OCI-LY7 (cell line): Measurements from ENCODE around the gene PRKD1. TPM values are rescaled to one million over a fixed set of nuclear protein-coding genes. Genes with fewer than 3 reads are reported as not detected.

ENCODE experiments used
- BruUV-seq: library from RNA; stranded (reverse); fragments of 400-500 nt; replicated peaks from 2 replicates; lab custom pipeline; 2021; lab: Mats Ljungman, UMichigan
- CTCF ChIA-PET: fragments of 300-600 bp; sonication (Branson Sonifier 250); formaldehyde crosslinking; loops from one replicate; lab custom pipeline; 2022; ENCODE audit warnings: antibody characterized with exemption; ENCODE audit not compliant: unreplicated experiment; lab: Charles Lee
- POLR2A ChIA-PET: fragments of 300-600 bp; sonication (Branson Sonifier 250); formaldehyde crosslinking; loops from one replicate; lab custom pipeline; 2022; ENCODE audit warnings: antibody characterized with exemption; lab: Charles Lee
- DNase-seq: peaks from one replicate; pipeline ENCODE4 v3.0.0-alpha.2; 2015; ENCODE audit warnings: low spot score
- H2AFZ ChIP-seq: fragments of 200-600 bp; sonication (generic), shearing (Covaris generic); 2 replicates; pipeline ENCODE4 v1.6.1; 2014; ENCODE audit warnings: mild to moderate bottlenecking, antibody characterized with exemption, low read length, moderate library complexity
- H3K27ac ChIP-seq: fragments of 200-600 bp; sonication (generic); 2 replicates; pipeline ENCODE4 v1.5.1; 2014; ENCODE audit warnings: mixed run types, low read depth, mild to moderate bottlenecking, moderate library complexity, low read length, inconsistent platforms; ENCODE audit not compliant: poor library complexity, severe bottlenecking
- H3K36me3 ChIP-seq: fragments of 200-600 bp; sonication (generic); 2 replicates; pipeline ENCODE4 v1.6.1; 2014; ENCODE audit warnings: mild to moderate bottlenecking, antibody characterized with exemption, low read length, moderate library complexity, mixed read lengths; ENCODE audit not compliant: insufficient read depth
- H3K4me1 ChIP-seq: fragments of 200-600 bp; sonication (generic); 2 replicates; pipeline ENCODE4 v1.5.1; 2014; ENCODE audit warnings: mild to moderate bottlenecking, low read length; ENCODE audit not compliant: insufficient read depth, poor library complexity, severe bottlenecking
- H3K4me2 ChIP-seq: fragments of 200-600 bp; sonication (generic); 2 replicates; pipeline ENCODE4 v1.6.1; 2014; ENCODE audit warnings: mild to moderate bottlenecking, low read length
- H3K4me3 ChIP-seq: fragments of 200-600 bp; sonication (generic); 2 replicates; pipeline ENCODE4 v1.5.1; 2014; ENCODE audit warnings: mild to moderate bottlenecking, low read depth, low read length; ENCODE audit not compliant: poor library complexity, severe bottlenecking
- H3K79me2 ChIP-seq: fragments of 200-600 bp; sonication (generic); 2 replicates; pipeline ENCODE4 v1.6.1; 2016; ENCODE audit warnings: low read depth, mild to moderate bottlenecking, low read length, moderate library complexity, mixed read lengths; ENCODE audit not compliant: insufficient read depth
- H3K9me2 ChIP-seq: fragments of 200-600 bp; sonication (generic); 2 replicates; pipeline ENCODE4 v1.6.1; 2016; ENCODE audit warnings: mild to moderate bottlenecking, low read length, mixed read lengths; ENCODE audit not compliant: insufficient read depth
- H3K9me3 ChIP-seq: fragments of 200-600 bp; sonication (generic); 2 replicates; pipeline ENCODE4 v1.6.1; 2014; ENCODE audit warnings: mild to moderate bottlenecking, mixed run types, low read length, mixed read lengths
- H4K20me1 ChIP-seq: fragments of 200-600 bp; sonication (generic); 2 replicates; pipeline ENCODE4 v1.6.1; 2014; ENCODE audit warnings: mild to moderate bottlenecking, antibody characterized with exemption, low read length, moderate library complexity, mixed read lengths; ENCODE audit not compliant: insufficient read depth
- CTCF ChIP-seq: fragments of 200-600 bp; sonication (generic); conservative IDR thresholded peaks from 2 replicates; pipeline ENCODE4 v1.5.1; 2014; ENCODE audit warnings: mild to moderate bottlenecking, antibody characterized with exemption, low read length, moderate library complexity, mixed read lengths
- EZH2phosphoT487 ChIP-seq: fragments of 200-600 bp; sonication (generic); IDR thresholded peaks from 2 replicates; pipeline ENCODE4 v1.6.1; 2018; ENCODE audit warnings: low read depth, borderline replicate concordance, mild to moderate bottlenecking, mixed run types, antibody characterized with exemption, low read length, moderate library complexity, mixed read lengths
- intact Hi-C: fragments of 100-400 bp; cut with micrococcal nuclease; formaldehyde crosslinking; loops from one replicate; pipeline ENCODE4 v1.10.0; 2022; ENCODE audit not compliant: unreplicated experiment
- total RNA-seq, 2 experiments: library from RNA; depleted of rRNA in 1 of 2; stranded (reverse); fragments of >200 nt in 1 of 2; shearing (Covaris generic) in 1 of 2; gene quantifications; 2 replicates each; pipeline ENCODE4 v1.2.3, GENCODE V29; 2014 to 2022

The PRKD1 gene
- total RNA-seq, 2 experiments from 2014 or later = not detected

- Histone ChIP-seq H3K79me2 (no peaks in the 10 kb centered on the region), H3K4me2 (no peak overlapping the region), H3K4me3 (no peak overlapping the region), H3K9me3 (0 out of 2 replicates have a peak, but pooled peaks cover 6% of the 10 kb centered on the region), H4K20me1 (no peaks in the 10 kb centered on the region), H2AFZ (no peak overlapping the region), H3K27ac (no peak overlapping the region), H3K4me1 (no peaks in the 10 kb centered on the region), H3K36me3 (no peaks in the 10 kb centered on the region), H3K9me2 (no peaks in the 10 kb centered on the region)
- POLR2A ChIA-PET = interaction anchor here (0.6 kb wide), 2 partner anchors 290 to 1867 kb away, joined by 3 to 5 read pairs; no protein-coding TSS in a partner anchor
- no peak for DNase-seq
- CTCF ChIA-PET = no interaction called here
- intact Hi-C loops = no loop called here
- BruUV-seq = no TSS peak
- no peak for TF ChIP-seq EZH2phosphoT487
- TF ChIP-seq CTCF = no peak
Observed at GRCh38 chr14:29853272-29853671, 74.4 kb downstream of the PRKD1 start.

GRCh38 chr14:29851397-29851796 is 76.2 kb downstream of the PRKD1 start:
- H3K79me2 ChIP-seq = no peaks in the 10 kb centered on the region
- BruUV-seq = no TSS peak

GRCh38 chr14:29847056-29847380 is 80.6 kb downstream of the PRKD1 start:
- TF ChIP-seq CTCF (no peak), EZH2phosphoT487 (no peak)
- no peak overlapping the region for H2AFZ ChIP-seq
- H3K27ac ChIP-seq = no peak overlapping the region
- no peaks in the 10 kb centered on the region for H3K4me1 ChIP-seq
- H3K9me2 ChIP-seq = no peaks in the 10 kb centered on the region
- no peaks in the 10 kb centered on the region for H4K20me1 ChIP-seq
- intact Hi-C loops = no loop called here
- ChIA-PET POLR2A (interaction anchor here (0.5 kb wide), 1 partner anchor 1534 kb away, joined by 3 read pairs; no protein-coding TSS in a partner anchor), CTCF (no interaction called here)
- no peak for DNase-seq
- no peak overlapping the region for H3K4me3 ChIP-seq
- H3K4me2 ChIP-seq = no peak overlapping the region
- H3K79me2 ChIP-seq = no peaks in the 10 kb centered on the region
- no TSS peak for BruUV-seq
- H3K9me3 ChIP-seq = 0 out of 2 replicates have a peak, but pooled peaks cover 6% of the 10 kb centered on the region
- no peaks in the 10 kb centered on the region for H3K36me3 ChIP-seq

More at GRCh38 chr14:29851397-29851796, 76.2 kb downstream of the PRKD1 start:
- POLR2A ChIA-PET = no interaction called here
- Histone ChIP-seq H3K9me3 (0 out of 2 replicates have a peak, but pooled peaks cover 6% of the 10 kb centered on the region), H3K27ac (no peak overlapping the region), H3K36me3 (no peaks in the 10 kb centered on the region), H3K4me2 (no peak overlapping the region), H3K4me3 (no peak overlapping the region), H4K20me1 (no peaks in the 10 kb centered on the region), H3K9me2 (no peaks in the 10 kb centered on the region), H3K4me1 (no peaks in the 10 kb centered on the region), H2AFZ (no peak overlapping the region)
- intact Hi-C loops = no loop called here
- CTCF ChIA-PET = no interaction called here
- no peak for TF ChIP-seq EZH2phosphoT487
- DNase-seq = no peak
